GM23338 (cell line): ENCODE data around the gene TPD52L2. TPM values are rescaled to one million over a fixed set of nuclear protein-coding genes. Genes with fewer than 3 reads are reported as not detected.

Experiments
- ATAC-seq: fragments of 200-7000 bp; cut with Tn5 transposase; 3 replicates; pipeline ENCODE4 v1.9.1; 2020
- DNase-seq: peaks from one replicate; pipeline ENCODE4 v3.0.0-alpha.2; 2015; ENCODE audit warnings: low spot score
- H2AFZ ChIP-seq: fragments of 200-600 bp; sonication (generic); 2 replicates; pipeline ENCODE4 v1.8.0; 2016; ENCODE audit warnings: antibody characterized with exemption, mild to moderate bottlenecking, moderate library complexity
- H3F3A ChIP-seq: fragments of 200-600 bp; sonication (generic); replicated peaks from 2 replicates; pipeline ENCODE4 v1.8.0; 2017; ENCODE audit warnings: antibody characterized with exemption, mixed run types, low read depth
- H3K27ac ChIP-seq: fragments of 200-600 bp; sonication (generic); 2 replicates; pipeline ENCODE4 v1.6.1; 2016; ENCODE audit warnings: low read depth
- H3K27me3 ChIP-seq: fragments of 200-600 bp; sonication (generic); 2 replicates; pipeline ENCODE4 v1.8.0; 2016; ENCODE audit warnings: mild to moderate bottlenecking, mixed run types, moderate library complexity; ENCODE audit not compliant: insufficient read depth
- H3K36me3 ChIP-seq: fragments of 200-600 bp; sonication (generic); 2 replicates; pipeline ENCODE4 v1.8.0; 2016; ENCODE audit warnings: mild to moderate bottlenecking; ENCODE audit not compliant: insufficient read depth
- H3K4me1 ChIP-seq: fragments of 200-600 bp; sonication (generic); 2 replicates; pipeline ENCODE4 v1.8.0; 2016; ENCODE audit warnings: mild to moderate bottlenecking, moderate library complexity; ENCODE audit not compliant: insufficient read depth
- H3K4me2 ChIP-seq: fragments of 200-600 bp; sonication (generic); 2 replicates; pipeline ENCODE4 v1.7.1; 2017; ENCODE audit warnings: mixed run types
- H3K4me3 ChIP-seq: fragments of 200-600 bp; sonication (generic); 2 replicates; pipeline ENCODE4 v1.6.1; 2016; ENCODE audit warnings: mixed run types
- H3K79me2 ChIP-seq: fragments of 200-600 bp; sonication (generic); replicated peaks from 2 replicates; pipeline ENCODE4 v1.8.0; 2017; ENCODE audit warnings: mild to moderate bottlenecking; ENCODE audit not compliant: insufficient read depth
- H3K9me2 ChIP-seq: fragments of 200-600 bp; sonication (generic); 2 replicates; pipeline ENCODE4 v1.8.0; 2017; ENCODE audit not compliant: insufficient read depth
- H4K20me1 ChIP-seq: fragments of 200-600 bp; sonication (generic); replicated peaks from 2 replicates; pipeline ENCODE4 v1.8.0; 2017; ENCODE audit warnings: mild to moderate bottlenecking; ENCODE audit not compliant: insufficient read depth
- H3K27ac Mint-ChIP-seq: 2 replicates; pipeline ENCODE4 v1.8.0; 2020; ENCODE audit warnings: inconsistent platforms, mild to moderate bottlenecking, moderate library complexity, mixed read lengths
- H3K27me3 Mint-ChIP-seq: 3 replicates; pipeline ENCODE4 v1.8.0; 2022; ENCODE audit warnings: low read depth, mild to moderate bottlenecking, moderate library complexity, mixed read lengths, inconsistent platforms; ENCODE audit not compliant: insufficient read depth, poor library complexity
- H3K36me3 Mint-ChIP-seq: 3 replicates; pipeline ENCODE4 v1.8.0; 2021; ENCODE audit warnings: low read depth, mild to moderate bottlenecking, inconsistent platforms, moderate library complexity, mixed read lengths
- H3K4me1 Mint-ChIP-seq: 3 replicates; pipeline ENCODE4 v1.8.0; 2020; ENCODE audit warnings: mild to moderate bottlenecking, inconsistent platforms, mixed read lengths
- H3K4me3 Mint-ChIP-seq: 3 replicates; pipeline ENCODE4 v1.8.0; 2021; ENCODE audit warnings: moderate library complexity, mild to moderate bottlenecking, inconsistent platforms, mixed read lengths
- H3K9me3 Mint-ChIP-seq: 3 replicates; pipeline ENCODE4 v1.8.0; 2020; ENCODE audit warnings: moderate library complexity, mild to moderate bottlenecking, inconsistent platforms, mixed read lengths
- CREB1 ChIP-seq: fragments of 250-450 bp; sonication (Bioruptor Pico); IDR thresholded peaks from 2 replicates; pipeline ENCODE4 v1.5.0; 2020; ENCODE audit warnings: low read depth, mild to moderate bottlenecking, moderate library complexity
- ETS1 ChIP-seq: IDR thresholded peaks from 2 replicates; pipeline ENCODE4 v1.6.1; 2016; ENCODE audit warnings: antibody characterized with exemption
- EZH2 ChIP-seq: fragments of 200-600 bp; sonication (generic); IDR thresholded peaks from one replicate; pipeline ENCODE4 v1.8.0; 2017; ENCODE audit warnings: antibody characterized with exemption, mild to moderate bottlenecking, low read depth; ENCODE audit not compliant: unreplicated experiment
- EZH2phosphoT487 ChIP-seq: fragments of 200-600 bp; sonication (generic); IDR thresholded peaks from one replicate; pipeline ENCODE4 v1.8.1; 2018; ENCODE audit warnings: antibody characterized with exemption; ENCODE audit not compliant: unreplicated experiment
- JUNB ChIP-seq: IDR thresholded peaks from one replicate; pipeline ENCODE4 v1.6.1; 2016; ENCODE audit warnings: antibody characterized with exemption; ENCODE audit not compliant: unreplicated experiment
- NANOG ChIP-seq: IDR thresholded peaks from 2 replicates; pipeline ENCODE4 v1.6.1; 2016; ENCODE audit warnings: antibody characterized with exemption, borderline replicate concordance
- POLR2AphosphoS5 ChIP-seq: IDR thresholded peaks from 2 replicates; pipeline ENCODE4 v1.6.1; 2016; ENCODE audit warnings: antibody characterized with exemption, low read depth
- REST ChIP-seq: IDR thresholded peaks from one replicate; pipeline ENCODE4 v1.6.1; 2018; ENCODE audit warnings: antibody characterized with exemption; ENCODE audit not compliant: unreplicated experiment
- STAT1 ChIP-seq: IDR thresholded peaks from one replicate; pipeline ENCODE4 v1.6.1; 2016; ENCODE audit warnings: antibody characterized with exemption; ENCODE audit not compliant: unreplicated experiment
- ZNF114 ChIP-seq: fragments of 250-450 bp; sonication (Bioruptor Pico); IDR thresholded peaks from 2 replicates; pipeline ENCODE4 v1.5.0; 2020; ENCODE audit warnings: mild to moderate bottlenecking, moderate library complexity
- ZNF331 ChIP-seq: fragments of 250-450 bp; sonication (Bioruptor Pico); IDR thresholded peaks from 2 replicates; pipeline ENCODE4 v1.5.0; 2020; ENCODE audit warnings: low read depth, mild to moderate bottlenecking, moderate library complexity
- ZNF462 ChIP-seq: fragments of 250-450 bp; sonication (Bioruptor Pico); IDR thresholded peaks from 2 replicates; pipeline ENCODE4 v1.5.0; 2020; ENCODE audit warnings: mild to moderate bottlenecking, moderate library complexity
- polyA plus RNA-seq: library from polyadenylated mRNA; unstranded; fragments of >200 nt; fragmentation: Nextera tagmentation; extraction: Ambion mirVana; gene quantifications from 2 replicates; pipeline ENCODE4 v1.2.1, GENCODE V29; 2016
- total RNA-seq: library from RNA; depleted of rRNA; stranded (reverse); fragments of >200 nt; shearing (Covaris generic); gene quantifications from 2 replicates; pipeline ENCODE4 v1.2.3, GENCODE V29; 2014

Gene TPD52L2
- total and polyA plus RNA-seq, 2 experiments from 2014 or later: 40.2 to 103 TPM

- TF ChIP-seq REST (no peak), NANOG (no peak), CREB1 (CRISPR knock-in tag) (no peak), EZH2 (no peak), POLR2AphosphoS5 (no peak), JUNB (no peak), ZNF331 (no peak), STAT1 (no peak), ZNF114 (CRISPR knock-in tag) (no peak), EZH2phosphoT487 (no peak)
These were observed 21.8 kb upstream of the TPD52L2 start (continued) for GRCh38 chr20:63843222-63843621.

- Histone ChIP-seq H3K9me2 (no peaks in the 10 kb centered on the region), H3K27ac (no peak overlapping the region), H3K4me3 (no peak overlapping the region), H4K20me1 (no peaks in the 10 kb centered on the region), H3K4me2 (no peak overlapping the region), H3K79me2 (no peaks in the 10 kb centered on the region), H2AFZ (no peak overlapping the region), H3K4me1 (peaks cover 34% of the 10 kb centered on the region), H3K36me3 (no peaks in the 10 kb centered on the region), H3F3A (peaks cover 14% of the 10 kb centered on the region), H3K27me3 (no peaks in the 10 kb centered on the region)
- Mint-ChIP-seq H3K27me3 (peaks cover 15% of the 10 kb centered on the region), H3K27ac (no peak overlapping the region), H3K36me3 (no peaks in the 10 kb centered on the region), H3K4me1 (peaks cover 19% of the 10 kb centered on the region), H3K4me3 (no peak overlapping the region), H3K9me3 (no peaks in the 10 kb centered on the region)
- ATAC-seq (no peak), DNase-seq (no peak)
- no peak for TF ChIP-seq NANOG
- TF ChIP-seq ETS1: no peak
- no peak for TF ChIP-seq CREB1 (CRISPR knock-in tag)
- TF ChIP-seq REST: no peak
- TF ChIP-seq ZNF462 (CRISPR knock-in tag): no peak
- no peak for TF ChIP-seq POLR2AphosphoS5
These were observed 21.3 kb upstream of the TPD52L2 start for GRCh38 chr20:63843778-63844177.
